HFFc6 (cell line): ENCODE results near the gene MATCAP1. TPM values are rescaled to one million over a fixed set of nuclear protein-coding genes. Genes with fewer than 3 reads are reported as not detected.

Source experiments
- DNase-seq: peaks from one replicate; pipeline ENCODE4 v3.0.0-alpha.2; 2018
- H3K27ac Mint-ChIP-seq: 2 replicates; pipeline ENCODE4 v1.8.0; 2020; ENCODE audit warnings: mild to moderate bottlenecking, mixed read lengths
- H3K27me3 Mint-ChIP-seq: 2 replicates; pipeline ENCODE4 v1.8.0; 2021; ENCODE audit warnings: mild to moderate bottlenecking, moderate library complexity, mixed read lengths; ENCODE audit not compliant: insufficient read depth
- H3K36me3 Mint-ChIP-seq: 2 replicates; pipeline ENCODE4 v1.8.0; 2021; ENCODE audit warnings: low read depth, mixed read lengths
- H3K4me1 Mint-ChIP-seq: 2 replicates; pipeline ENCODE4 v1.8.0; 2020; ENCODE audit warnings: low read depth, mixed read lengths
- H3K4me3 Mint-ChIP-seq: 2 replicates; pipeline ENCODE4 v1.8.0; 2020; ENCODE audit warnings: mild to moderate bottlenecking, moderate library complexity, mixed read lengths
- H3K9me3 Mint-ChIP-seq: 2 replicates; pipeline ENCODE4 v1.8.0; 2020; ENCODE audit warnings: mild to moderate bottlenecking, mixed read lengths
- total RNA-seq, 6 experiments: library from RNA; stranded (reverse); fragmentation: NEBNext Ultra II Directional; extraction: Animal tissue kit (Norgen Biotek cat#: 25700); gene quantifications; 2 replicates in 1 of 6; 3 replicates in 5 of 6; pipeline ENCODE4 v1.2.3, GENCODE V29; 2021
- TF ChIP-seq, protein P1 (sequence below): fragments of 200-600 bp; sonication (generic); IDR thresholded peaks from 2 replicates; pipeline ENCODE4 v1.5.0; 2021; ENCODE audit warnings: antibody characterized with exemption, mild to moderate bottlenecking

Gene MATCAP1
- total RNA-seq, 6 experiments from 2014 or later: 9.6 to 13.8 (median 11.6) TPM

DNA sequence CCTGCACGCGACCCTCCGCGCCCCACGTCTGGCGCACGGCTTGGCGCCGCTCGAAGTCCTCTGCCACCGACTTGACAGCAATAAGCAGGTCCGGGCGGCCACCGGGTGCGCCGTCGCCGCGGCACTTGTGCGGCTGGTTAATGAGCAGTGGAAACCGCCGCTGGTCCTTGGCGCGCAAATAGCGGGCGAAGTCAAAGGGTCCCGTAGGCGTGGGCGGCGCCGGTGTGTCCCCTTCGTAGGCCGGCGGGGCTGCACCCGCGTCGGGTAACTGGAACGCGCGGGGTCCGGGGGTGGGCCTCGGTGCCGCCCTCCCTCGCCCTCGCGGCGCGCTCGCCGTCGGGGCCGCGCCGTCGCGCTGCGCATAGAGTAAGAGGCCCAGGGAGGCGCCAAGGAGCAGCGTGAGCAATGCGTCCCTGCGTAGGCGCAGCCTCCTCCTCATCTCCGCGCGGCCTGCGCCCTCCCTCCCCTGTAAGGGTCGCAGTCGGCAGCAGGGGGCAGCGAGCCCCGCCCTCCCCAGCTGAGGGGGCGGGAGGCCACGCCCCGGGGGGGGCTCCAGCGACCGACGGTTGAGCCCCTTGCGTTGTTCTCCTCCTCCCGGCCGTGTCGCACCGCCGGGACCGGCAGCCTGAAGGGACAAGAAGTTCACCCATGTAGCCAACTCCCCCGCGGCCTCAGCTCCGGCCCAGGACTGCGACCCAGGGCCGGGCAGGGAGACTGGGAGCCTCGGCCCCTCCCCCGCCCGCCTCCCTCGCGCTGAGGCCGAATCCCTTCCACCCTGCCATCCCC is 33.5 kb downstream of the MATCAP1 start:
- Mint-ChIP-seq H3K36me3 (peaks cover 8% of the 10 kb centered on the region), H3K4me1 (peaks cover 23% of the 10 kb centered on the region), H3K27me3 (peaks cover 5% of the 10 kb centered on the region), H3K4me3 (peak overlapping the region; percentile 85), H3K27ac (peak overlapping the region; percentile 86; the same call in 1 of the 2 replicates), H3K9me3 (no peaks in the 10 kb centered on the region)
- DNase-seq: no peak
- TF ChIP-seq, protein P1, sequence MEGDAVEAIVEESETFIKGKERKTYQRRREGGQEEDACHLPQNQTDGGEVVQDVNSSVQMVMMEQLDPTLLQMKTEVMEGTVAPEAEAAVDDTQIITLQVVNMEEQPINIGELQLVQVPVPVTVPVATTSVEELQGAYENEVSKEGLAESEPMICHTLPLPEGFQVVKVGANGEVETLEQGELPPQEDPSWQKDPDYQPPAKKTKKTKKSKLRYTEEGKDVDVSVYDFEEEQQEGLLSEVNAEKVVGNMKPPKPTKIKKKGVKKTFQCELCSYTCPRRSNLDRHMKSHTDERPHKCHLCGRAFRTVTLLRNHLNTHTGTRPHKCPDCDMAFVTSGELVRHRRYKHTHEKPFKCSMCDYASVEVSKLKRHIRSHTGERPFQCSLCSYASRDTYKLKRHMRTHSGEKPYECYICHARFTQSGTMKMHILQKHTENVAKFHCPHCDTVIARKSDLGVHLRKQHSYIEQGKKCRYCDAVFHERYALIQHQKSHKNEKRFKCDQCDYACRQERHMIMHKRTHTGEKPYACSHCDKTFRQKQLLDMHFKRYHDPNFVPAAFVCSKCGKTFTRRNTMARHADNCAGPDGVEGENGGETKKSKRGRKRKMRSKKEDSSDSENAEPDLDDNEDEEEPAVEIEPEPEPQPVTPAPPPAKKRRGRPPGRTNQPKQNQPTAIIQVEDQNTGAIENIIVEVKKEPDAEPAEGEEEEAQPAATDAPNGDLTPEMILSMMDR: no peak; the same call in 1 of the 2 replicates

DNA sequence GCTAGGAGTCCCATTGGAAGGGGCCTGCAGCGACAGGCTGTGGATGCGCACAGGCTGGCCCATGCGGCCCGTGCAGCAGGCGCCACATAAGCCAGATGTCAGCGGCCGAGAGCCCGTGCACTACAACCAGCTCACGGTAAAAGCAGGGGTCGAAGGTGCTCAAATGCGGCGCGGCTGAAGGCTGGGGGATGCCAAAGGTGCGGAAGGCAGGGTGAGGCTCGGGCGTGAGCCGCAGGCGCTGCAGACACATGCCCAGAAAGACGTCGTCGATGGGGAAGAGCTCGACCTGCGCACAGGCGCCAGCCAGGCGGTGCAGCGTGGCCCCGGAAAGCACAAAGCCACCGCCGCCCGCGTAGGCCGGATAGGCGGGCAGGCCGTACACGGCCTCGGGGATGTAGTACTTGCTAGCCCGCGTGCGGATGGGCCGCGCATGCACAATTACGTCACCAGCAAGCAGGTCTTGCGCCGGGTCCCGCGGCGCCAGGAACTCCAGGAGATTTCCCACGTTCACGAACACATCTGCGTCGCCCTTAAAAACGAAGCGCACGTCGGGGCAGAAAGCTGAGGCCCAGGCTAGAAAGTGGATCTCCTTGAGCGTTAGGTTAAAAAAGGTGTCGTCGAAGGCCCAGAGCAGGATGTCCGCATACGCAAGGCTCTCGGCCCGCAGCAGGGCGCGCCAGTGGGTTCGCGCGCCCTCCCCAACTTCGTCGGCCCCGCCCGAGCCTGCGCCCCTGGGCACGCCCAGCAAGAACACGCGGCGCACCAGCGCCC is 34.3 kb downstream of the MATCAP1 start:
- Mint-ChIP-seq H3K27me3 (peaks cover 5% of the 10 kb centered on the region), H3K36me3 (peaks cover 8% of the 10 kb centered on the region), H3K4me1 (peaks cover 23% of the 10 kb centered on the region), H3K27ac (peak overlapping the region; percentile 64; the same call in 1 of the 2 replicates), H3K9me3 (no peaks in the 10 kb centered on the region), H3K4me3 (peak overlapping the region; percentile 73)
- DNase-seq: no peak
- TF ChIP-seq, protein P1: no peak

- peaks cover 8% of the 10 kb centered on the region for H3K36me3 Mint-ChIP-seq
- H3K4me1 Mint-ChIP-seq: peaks cover 23% of the 10 kb centered on the region
- TF ChIP-seq, protein P1: no peak
- H3K9me3 Mint-ChIP-seq: no peaks in the 10 kb centered on the region
- H3K27me3 Mint-ChIP-seq: peaks cover 5% of the 10 kb centered on the region
- DNase-seq: no peak
- H3K4me3 Mint-ChIP-seq: peak overlapping the region; percentile 73
- peak overlapping the region; percentile 64; the same call in 1 of the 2 replicates for H3K27ac Mint-ChIP-seq
Observed at GRCh38 chr16:67148656-67149275, 35.0 kb downstream of the MATCAP1 start.

- H3K27me3 Mint-ChIP-seq: peaks cover 5% of the 10 kb centered on the region
- peaks cover 23% of the 10 kb centered on the region for H3K4me1 Mint-ChIP-seq
- DNase-seq: no peak
- no peaks in the 10 kb centered on the region for H3K9me3 Mint-ChIP-seq
- no peak overlapping the region for H3K4me3 Mint-ChIP-seq
- H3K27ac Mint-ChIP-seq: peak overlapping the region; percentile 49; the same call in 1 of the 2 replicates
- H3K36me3 Mint-ChIP-seq: peaks cover 8% of the 10 kb centered on the region
- TF ChIP-seq, protein P1: no peak
Observed at GRCh38 chr16:67148221-67148620, 35.5 kb downstream of the MATCAP1 start.

- Mint-ChIP-seq H3K36me3 (peaks cover 11% of the 10 kb centered on the region), H3K4me1 (peaks cover 23% of the 10 kb centered on the region), H3K27me3 (peaks cover 5% of the 10 kb centered on the region), H3K9me3 (no peaks in the 10 kb centered on the region), H3K4me3 (no peak overlapping the region), H3K27ac (peak overlapping the region; percentile 71)
- TF ChIP-seq, protein P1: no peak
- DNase-seq: no peak
Observed at GRCh38 chr16:67147437-67148140, 36.2 kb downstream of the MATCAP1 start.
